HCT116 (cell line): ENCODE measurements around the gene CALU.

Experiments used
- ELF1 ChIP-seq: IDR thresholded peaks from 2 replicates; pipeline ENCODE4 v1.6.1; 2012; ENCODE audit warnings: low read depth, borderline replicate concordance
- EZH2phosphoT487 ChIP-seq: fragments of 200-600 bp; IDR thresholded peaks from 2 replicates; pipeline ENCODE4 v1.6.1; 2018; ENCODE audit warnings: antibody characterized with exemption, borderline replicate concordance
- POLR2A ChIP-seq: IDR thresholded peaks from 2 replicates; pipeline ENCODE4 v1.7.0; 2011; ENCODE audit warnings: borderline replicate concordance; ENCODE audit not compliant: insufficient read depth, insufficient read length; ENCODE audit errors: extremely low read depth
- POLR2AphosphoS5 ChIP-seq: IDR thresholded peaks from 2 replicates; pipeline ENCODE4 v1.6.1; 2011; ENCODE audit warnings: mild to moderate bottlenecking, low read depth, low read length, moderate library complexity
- RAD21 ChIP-seq: IDR thresholded peaks from 2 replicates; pipeline ENCODE4 v1.6.1; 2012; ENCODE audit warnings: low read depth, mild to moderate bottlenecking
- SP1 ChIP-seq: IDR thresholded peaks from 2 replicates; pipeline ENCODE4 v1.6.1; 2012; ENCODE audit warnings: low read depth
- SRF ChIP-seq: IDR thresholded peaks from 2 replicates; pipeline ENCODE4 v1.6.1; 2012; ENCODE audit warnings: low read depth
- TF ChIP-seq, protein P1 (sequence below), 3 experiments: fragments of 200-600 bp in 1 of 3; sonication (generic) in 1 of 3; IDR thresholded peaks in 2 of 3; conservative IDR thresholded peaks in 1 of 3; 2 replicates each; pipeline ENCODE4 v1.5.1; 2012 to 2017; ENCODE audit warnings: low read depth in 2 of 3, low read length in 2 of 3, antibody characterized with exemption in 1 of 3, borderline replicate concordance in 1 of 3, control low read depth in 1 of 3, mild to moderate bottlenecking in 1 of 3, mixed read lengths in 1 of 3, mixed run types in 1 of 3, moderate library complexity in 1 of 3; ENCODE audit not compliant: insufficient read depth in 1 of 3
- TF ChIP-seq, protein P2 (sequence below): IDR thresholded peaks from 2 replicates; pipeline ENCODE4 v1.6.1; 2012; ENCODE audit warnings: low read depth
- TF ChIP-seq, protein P3 (sequence below): IDR thresholded peaks from 2 replicates; pipeline ENCODE4 v1.6.1; 2011; ENCODE audit warnings: mild to moderate bottlenecking, low read length, moderate library complexity; ENCODE audit not compliant: insufficient replicate concordance; ENCODE audit errors: extremely low read depth

DNA sequence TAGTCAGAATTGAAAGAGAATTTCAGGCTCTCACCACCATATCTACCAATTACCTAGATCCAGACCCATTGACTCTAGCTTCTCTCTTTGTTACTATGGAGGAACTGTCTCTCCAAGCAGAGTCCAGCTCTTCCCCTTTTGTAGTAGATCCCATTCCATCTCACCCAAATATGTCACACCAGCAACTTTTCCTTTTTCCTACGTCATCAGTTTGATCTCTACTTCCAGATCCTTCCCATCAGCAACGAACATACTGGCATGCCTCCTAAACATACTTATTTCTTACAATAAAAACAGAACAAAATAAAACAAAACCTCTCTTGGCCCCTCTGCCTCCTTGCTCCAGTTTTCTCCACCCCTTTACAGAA is 5.9 kb upstream of the CALU start:
- TF ChIP-seq SRF = no peak
- TF ChIP-seq EZH2phosphoT487 = no peak
- TF ChIP-seq, protein P1, sequence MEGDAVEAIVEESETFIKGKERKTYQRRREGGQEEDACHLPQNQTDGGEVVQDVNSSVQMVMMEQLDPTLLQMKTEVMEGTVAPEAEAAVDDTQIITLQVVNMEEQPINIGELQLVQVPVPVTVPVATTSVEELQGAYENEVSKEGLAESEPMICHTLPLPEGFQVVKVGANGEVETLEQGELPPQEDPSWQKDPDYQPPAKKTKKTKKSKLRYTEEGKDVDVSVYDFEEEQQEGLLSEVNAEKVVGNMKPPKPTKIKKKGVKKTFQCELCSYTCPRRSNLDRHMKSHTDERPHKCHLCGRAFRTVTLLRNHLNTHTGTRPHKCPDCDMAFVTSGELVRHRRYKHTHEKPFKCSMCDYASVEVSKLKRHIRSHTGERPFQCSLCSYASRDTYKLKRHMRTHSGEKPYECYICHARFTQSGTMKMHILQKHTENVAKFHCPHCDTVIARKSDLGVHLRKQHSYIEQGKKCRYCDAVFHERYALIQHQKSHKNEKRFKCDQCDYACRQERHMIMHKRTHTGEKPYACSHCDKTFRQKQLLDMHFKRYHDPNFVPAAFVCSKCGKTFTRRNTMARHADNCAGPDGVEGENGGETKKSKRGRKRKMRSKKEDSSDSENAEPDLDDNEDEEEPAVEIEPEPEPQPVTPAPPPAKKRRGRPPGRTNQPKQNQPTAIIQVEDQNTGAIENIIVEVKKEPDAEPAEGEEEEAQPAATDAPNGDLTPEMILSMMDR (IDR thresholded peaks at IDR 0.05 in 2 of 3, conservative IDR thresholded peaks at IDR 0.05 in 1 of 3; ENCODE audit: borderline replicate concordance in 1 of 3, insufficient read depth in 1 of 3, low read depth in 2 of 3, low read length in 2 of 3) = no peak
- TF ChIP-seq POLR2AphosphoS5 = no peak
- no peak for TF ChIP-seq RAD21
- TF ChIP-seq, protein P2, sequence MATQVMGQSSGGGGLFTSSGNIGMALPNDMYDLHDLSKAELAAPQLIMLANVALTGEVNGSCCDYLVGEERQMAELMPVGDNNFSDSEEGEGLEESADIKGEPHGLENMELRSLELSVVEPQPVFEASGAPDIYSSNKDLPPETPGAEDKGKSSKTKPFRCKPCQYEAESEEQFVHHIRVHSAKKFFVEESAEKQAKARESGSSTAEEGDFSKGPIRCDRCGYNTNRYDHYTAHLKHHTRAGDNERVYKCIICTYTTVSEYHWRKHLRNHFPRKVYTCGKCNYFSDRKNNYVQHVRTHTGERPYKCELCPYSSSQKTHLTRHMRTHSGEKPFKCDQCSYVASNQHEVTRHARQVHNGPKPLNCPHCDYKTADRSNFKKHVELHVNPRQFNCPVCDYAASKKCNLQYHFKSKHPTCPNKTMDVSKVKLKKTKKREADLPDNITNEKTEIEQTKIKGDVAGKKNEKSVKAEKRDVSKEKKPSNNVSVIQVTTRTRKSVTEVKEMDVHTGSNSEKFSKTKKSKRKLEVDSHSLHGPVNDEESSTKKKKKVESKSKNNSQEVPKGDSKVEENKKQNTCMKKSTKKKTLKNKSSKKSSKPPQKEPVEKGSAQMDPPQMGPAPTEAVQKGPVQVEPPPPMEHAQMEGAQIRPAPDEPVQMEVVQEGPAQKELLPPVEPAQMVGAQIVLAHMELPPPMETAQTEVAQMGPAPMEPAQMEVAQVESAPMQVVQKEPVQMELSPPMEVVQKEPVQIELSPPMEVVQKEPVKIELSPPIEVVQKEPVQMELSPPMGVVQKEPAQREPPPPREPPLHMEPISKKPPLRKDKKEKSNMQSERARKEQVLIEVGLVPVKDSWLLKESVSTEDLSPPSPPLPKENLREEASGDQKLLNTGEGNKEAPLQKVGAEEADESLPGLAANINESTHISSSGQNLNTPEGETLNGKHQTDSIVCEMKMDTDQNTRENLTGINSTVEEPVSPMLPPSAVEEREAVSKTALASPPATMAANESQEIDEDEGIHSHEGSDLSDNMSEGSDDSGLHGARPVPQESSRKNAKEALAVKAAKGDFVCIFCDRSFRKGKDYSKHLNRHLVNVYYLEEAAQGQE = no peak
- TF ChIP-seq POLR2A = no peak
- TF ChIP-seq, protein P3, sequence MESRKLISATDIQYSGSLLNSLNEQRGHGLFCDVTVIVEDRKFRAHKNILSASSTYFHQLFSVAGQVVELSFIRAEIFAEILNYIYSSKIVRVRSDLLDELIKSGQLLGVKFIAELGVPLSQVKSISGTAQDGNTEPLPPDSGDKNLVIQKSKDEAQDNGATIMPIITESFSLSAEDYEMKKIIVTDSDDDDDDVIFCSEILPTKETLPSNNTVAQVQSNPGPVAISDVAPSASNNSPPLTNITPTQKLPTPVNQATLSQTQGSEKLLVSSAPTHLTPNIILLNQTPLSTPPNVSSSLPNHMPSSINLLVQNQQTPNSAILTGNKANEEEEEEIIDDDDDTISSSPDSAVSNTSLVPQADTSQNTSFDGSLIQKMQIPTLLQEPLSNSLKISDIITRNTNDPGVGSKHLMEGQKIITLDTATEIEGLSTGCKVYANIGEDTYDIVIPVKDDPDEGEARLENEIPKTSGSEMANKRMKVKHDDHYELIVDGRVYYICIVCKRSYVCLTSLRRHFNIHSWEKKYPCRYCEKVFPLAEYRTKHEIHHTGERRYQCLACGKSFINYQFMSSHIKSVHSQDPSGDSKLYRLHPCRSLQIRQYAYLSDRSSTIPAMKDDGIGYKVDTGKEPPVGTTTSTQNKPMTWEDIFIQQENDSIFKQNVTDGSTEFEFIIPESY = no peak
- TF ChIP-seq SP1 = no peak
- no peak for TF ChIP-seq ELF1
